HG02678 (cell line): Measurements from ENCODE around the gene ADAM15.

Source experiments
- ATAC-seq: cut with Tn5 transposase; IDR thresholded peaks from one replicate; pipeline ENCODE4 v1.9.1; 2021; ENCODE audit warnings: mild to moderate bottlenecking, moderate library complexity; ENCODE audit not compliant: unreplicated experiment

The ADAM15 gene

GRCh38 chr1:155029513-155030242 lies 21.4 kb upstream of the ADAM15 start:
- no peak for ATAC-seq

DNA sequence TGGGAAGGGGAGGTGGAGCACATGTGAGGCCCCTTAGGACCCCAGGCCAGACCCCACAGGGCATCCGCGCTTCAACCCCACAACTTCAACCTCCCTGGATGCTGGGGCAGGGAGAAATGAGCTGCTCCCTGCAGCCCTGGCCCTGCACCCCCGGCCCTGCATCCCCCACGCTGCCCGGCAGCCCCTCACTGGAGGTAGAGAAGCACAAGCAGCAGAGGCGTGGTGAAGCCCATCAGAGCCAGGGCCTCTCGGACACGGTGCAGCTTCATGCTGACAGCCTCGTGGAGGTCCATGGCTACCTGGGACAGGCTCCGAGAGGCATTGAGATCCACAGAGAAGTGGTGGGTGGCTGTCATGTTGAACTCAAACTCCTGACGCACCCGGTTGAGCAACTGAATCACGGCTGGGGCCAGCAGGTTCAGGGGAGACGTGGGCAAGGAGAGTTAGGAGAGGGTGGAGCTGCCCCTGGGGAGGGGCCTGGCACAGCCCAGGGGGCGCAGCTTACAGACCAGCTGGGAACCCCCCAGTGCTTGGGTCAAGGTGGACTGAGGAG lies 20.8 kb upstream of the ADAM15 start:
- ATAC-seq, result no peak

DNA sequence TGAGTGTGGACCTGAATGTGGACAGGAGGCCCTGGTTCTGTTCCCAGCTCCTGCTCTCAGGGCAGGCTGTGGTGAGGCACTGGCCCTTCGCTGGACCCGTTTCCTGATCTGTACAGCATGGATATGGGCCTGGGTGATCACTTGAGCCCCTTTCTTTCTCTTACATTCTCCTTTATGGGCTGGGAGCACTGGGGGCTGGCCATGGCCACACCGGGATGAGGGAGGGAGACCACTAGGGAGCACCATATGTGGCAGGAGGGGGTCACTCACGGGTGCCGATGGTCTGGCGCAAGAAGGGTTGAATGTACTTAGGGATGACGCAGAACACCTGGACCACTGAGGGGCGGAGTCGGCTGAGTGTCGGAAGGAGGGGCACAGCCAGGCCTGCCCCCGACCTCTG lies 20.2 kb upstream of the ADAM15 start:
- no peak for ATAC-seq

- ATAC-seq, result no peak
These were observed 18.2 kb upstream of the ADAM15 start for GRCh38 chr1:155032886-155033285.

DNA sequence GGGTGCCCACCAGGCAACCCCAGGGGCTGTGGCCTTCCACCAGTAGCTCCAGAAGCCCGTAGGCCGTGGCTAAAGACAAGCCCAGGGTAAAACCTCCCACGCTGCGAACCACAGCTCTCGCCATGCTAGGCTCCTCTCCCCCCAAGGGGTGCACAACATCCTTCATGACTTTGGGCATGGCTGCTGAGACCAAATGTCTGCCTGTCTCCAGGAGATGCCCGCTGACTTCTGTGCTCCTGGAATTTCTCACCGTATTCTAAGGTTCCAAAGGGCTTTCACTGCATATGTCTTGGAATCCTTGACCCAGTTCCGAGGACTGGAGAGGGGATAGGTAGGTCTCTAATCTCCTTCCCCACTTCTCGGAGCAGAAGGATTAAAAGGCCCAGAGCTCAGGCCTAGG lies 17.6 kb upstream of the ADAM15 start, which contains the start of the genes DCST1 and DCST2:
DCST1 (plus strand) TSS at position 301 of the 400 bp plus-strand sequence. CDS start 213 bp downstream, outside the sequence.
DCST2 (minus strand) TSS at position 258 of the 400 bp plus-strand sequence; CDS start at position 178, 80 bp downstream.
- ATAC-seq, result no peak

DNA sequence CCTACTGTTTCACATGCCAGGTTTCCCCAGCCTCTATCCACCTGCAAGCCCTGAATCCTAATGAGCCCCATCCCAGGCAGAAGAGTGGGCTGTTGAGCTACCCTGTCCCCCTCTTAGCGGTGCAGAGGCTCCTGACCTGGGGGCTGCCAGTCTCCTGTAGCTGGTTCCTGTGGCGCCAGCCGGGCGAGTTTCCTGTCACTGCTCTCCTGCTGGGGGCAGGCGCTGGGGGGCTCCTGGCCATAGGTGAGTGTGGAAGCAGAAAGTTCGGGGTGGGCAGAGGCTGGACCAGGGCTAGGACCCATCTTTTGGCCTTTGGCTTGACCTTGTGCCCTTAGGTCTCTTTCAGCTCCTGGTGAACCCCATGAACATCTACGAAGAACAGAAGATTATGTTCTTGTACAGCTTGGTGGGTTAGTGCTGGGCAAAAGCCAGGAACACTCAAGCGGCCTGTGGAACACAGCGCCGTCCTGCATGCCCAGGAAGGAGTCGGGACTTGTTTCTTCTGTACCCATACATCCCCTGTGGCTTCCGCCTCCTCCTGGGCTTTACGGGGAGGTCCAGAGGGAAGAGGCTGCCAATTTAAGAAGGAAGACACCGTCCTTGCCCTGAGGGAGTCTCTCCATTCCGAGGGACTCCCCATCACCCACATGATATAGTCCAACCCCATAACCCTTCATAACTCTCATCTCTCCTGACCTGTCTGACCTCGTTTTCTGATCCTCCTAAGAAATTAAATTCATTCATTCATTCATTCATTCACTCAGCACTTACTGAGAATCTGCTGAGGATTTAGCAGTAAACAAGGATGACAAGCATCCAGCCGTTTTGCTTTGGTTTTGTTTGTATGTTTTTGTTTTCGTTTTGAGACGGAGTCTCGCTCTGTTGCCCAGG lies 16.6 kb upstream of the ADAM15 start:
- ATAC-seq, result no peak

- no peak for ATAC-seq
These were observed 15.2 kb upstream of the ADAM15 start for GRCh38 chr1:155035936-155036335.

- no peak for ATAC-seq
These were observed 14.1 kb upstream of the ADAM15 start for GRCh38 chr1:155037043-155037442.

DNA sequence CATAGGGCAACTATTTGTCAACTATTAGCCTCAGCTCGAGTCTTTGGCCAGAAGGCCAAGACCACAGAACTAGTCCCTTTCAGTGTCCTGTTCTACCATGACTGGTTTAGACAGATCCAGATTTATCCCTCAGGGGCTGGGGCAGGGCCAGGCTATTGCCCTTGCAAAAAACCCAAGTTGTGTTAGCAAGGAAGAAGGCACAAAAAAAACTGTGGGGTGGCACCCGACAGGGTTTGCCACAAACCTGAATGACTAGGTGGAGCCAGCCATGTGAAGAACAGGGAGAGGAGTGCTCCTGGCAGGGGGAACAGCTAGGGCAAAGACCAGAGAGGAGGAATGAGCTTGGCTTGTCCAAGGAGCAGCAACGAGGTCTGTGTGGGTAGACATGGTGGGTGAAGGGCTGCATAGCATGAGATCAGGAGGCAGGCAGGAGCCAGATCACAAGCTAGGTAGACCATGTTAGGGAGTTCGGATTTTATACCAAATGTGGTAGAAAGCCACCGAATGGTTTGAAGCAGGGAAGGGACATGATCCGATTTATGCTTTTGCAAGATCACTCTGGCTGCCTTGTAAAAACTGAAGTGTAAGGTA lies 13.2 kb upstream of the ADAM15 start:
- no peak for ATAC-seq

GRCh38 chr1:155038602-155039307 lies 12.4 kb upstream of the ADAM15 start:
- no peak for ATAC-seq

GRCh38 chr1:155039308-155039669 lies 11.8 kb upstream of the ADAM15 start:
- no peak for ATAC-seq

DNA sequence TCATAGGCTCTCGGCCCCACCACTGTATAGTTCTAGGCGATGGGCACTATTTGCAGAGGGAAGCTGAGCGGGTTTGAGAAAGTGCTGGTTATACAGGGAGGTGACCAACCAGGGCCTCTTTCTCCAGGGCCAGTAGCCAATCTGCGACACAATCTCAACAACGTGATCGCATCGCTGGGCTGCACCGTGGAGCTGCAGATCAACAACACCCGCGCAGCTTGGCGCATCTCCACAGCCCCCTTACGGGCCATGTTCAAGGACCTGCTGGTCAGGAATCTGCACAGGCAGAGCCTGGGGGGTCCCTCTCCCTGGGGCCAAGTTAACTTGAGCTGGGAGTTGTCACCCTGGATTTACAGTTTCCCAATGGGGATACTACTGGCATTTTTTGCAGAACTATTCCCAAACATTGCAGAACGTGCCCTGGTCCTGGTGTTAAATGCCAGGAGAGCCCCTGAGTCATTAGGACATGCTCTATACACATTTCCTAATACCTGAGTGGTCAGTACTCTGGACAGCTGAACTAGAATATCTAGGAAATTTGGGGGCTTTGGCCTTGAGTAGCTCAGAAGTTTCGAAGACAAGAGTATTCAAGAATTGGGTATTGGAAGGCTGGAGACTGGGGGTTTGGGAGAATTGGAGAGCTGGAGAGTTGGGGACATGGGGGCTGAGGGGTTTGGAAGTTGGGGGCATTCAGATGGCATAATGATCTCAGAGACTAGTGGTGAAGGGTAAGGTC lies 10.6 kb upstream of the ADAM15 start:
- ATAC-seq, result no peak

GRCh38 chr1:155042789-155043188 lies 8.3 kb upstream of the ADAM15 start:
- no peak for ATAC-seq

DNA sequence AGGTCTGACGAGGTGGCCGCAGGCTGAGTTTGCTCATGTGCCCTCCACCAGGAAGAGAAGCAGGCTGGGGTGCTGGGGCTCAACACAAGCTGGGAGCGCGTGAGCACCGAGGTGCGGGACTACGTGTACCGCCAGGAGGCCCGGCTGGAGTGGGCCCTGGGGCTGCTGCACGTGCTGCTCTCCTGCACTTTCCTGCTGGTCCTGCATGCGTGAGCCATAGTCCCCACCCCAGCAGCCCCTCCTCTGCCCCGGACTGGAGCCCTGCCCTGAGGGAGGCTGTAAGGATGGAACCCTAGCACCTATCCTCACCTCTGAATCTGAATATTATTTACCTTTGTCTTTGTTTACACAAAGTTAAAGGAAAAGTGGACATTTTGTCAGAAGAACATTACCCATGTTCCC lies 7.8 kb upstream of the ADAM15 start:
- ATAC-seq, result no peak

GRCh38 chr1:155043793-155044192 lies 7.3 kb upstream of the ADAM15 start:
- ATAC-seq, result no peak

DNA sequence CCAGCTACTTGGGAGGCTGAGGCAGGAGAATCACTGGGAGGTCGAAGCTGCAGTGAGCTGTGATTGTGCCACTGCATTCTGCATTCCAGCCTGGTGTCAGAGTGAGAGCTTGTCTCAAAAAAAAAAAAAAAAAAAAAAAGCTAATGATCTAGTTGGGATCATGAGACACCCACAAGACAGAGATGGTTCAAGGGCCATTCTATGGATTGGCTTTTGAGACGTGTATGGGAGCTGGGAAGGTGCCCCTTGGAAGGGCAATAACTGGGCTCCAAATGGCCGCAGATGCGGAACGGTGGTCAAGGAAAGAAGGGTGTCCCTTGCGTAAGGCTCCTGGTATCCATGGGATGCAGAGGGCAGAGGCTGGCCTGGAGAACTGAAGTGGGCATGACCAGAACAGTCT lies 6.8 kb upstream of the ADAM15 start:
- ATAC-seq, result no peak

- ATAC-seq, result no peak
These were observed 6.1 kb upstream of the ADAM15 start for GRCh38 chr1:155044812-155045657.

GRCh38 chr1:155048449-155049334 lies 2.4 kb upstream of the ADAM15 start:
- no peak for ATAC-seq
